A549 (cell line): ENCODE measurements around the gene PHTF2.

Source experiments
- BCL3 ChIP-seq: fragments of >200 bp; sonication (Bioruptor Twin); formaldehyde crosslinking; IDR thresholded peaks from 3 replicates; pipeline ENCODE4 v1.6.1; 2016
- CEBPB ChIP-seq, 2 experiments: fragments of >200 bp in 1 of 2; sonication (Bioruptor Twin) in 1 of 2; formaldehyde crosslinking in 1 of 2; IDR thresholded peaks; 2 replicates each; pipeline ENCODE4 v1.6.1; 2012 to 2016
- EHMT2 ChIP-seq: fragments of 200-600 bp; sonication (generic); IDR thresholded peaks from 2 replicates; pipeline ENCODE4 v1.6.1; 2016; ENCODE audit warnings: antibody characterized with exemption, low read depth, mild to moderate bottlenecking, moderate library complexity
- EP300 ChIP-seq, 2 experiments: fragments of >200 bp; sonication (Bioruptor Twin); formaldehyde crosslinking; IDR thresholded peaks; 2 replicates in 1 of 2; 3 replicates in 1 of 2; pipeline ENCODE4 v1.6.1; 2016 to 2017
- ESRRA ChIP-seq: fragments of 150-350 bp; IDR thresholded peaks from 2 replicates; pipeline ENCODE4 v1.6.1; 2014; ENCODE audit warnings: mild to moderate bottlenecking, low read length, borderline replicate concordance
- GATA3 ChIP-seq: IDR thresholded peaks from 2 replicates; pipeline ENCODE4 v1.6.1; 2012; ENCODE audit warnings: borderline replicate concordance
- JUNB ChIP-seq: fragments of >200 bp; sonication (Bioruptor Twin); formaldehyde crosslinking; IDR thresholded peaks from 2 replicates; pipeline ENCODE4 v1.6.1; 2016
- POLR2A ChIP-seq: IDR thresholded peaks from 2 replicates; pipeline ENCODE4 v1.6.1; 2012; ENCODE audit warnings: mild to moderate bottlenecking, low read length
- SREBF2 ChIP-seq: fragments of 450-650 bp; IDR thresholded peaks from 2 replicates; pipeline ENCODE4 v1.6.1; 2014; ENCODE audit warnings: mild to moderate bottlenecking, moderate library complexity
- USF2 ChIP-seq: fragments of 450-650 bp; IDR thresholded peaks from 2 replicates; pipeline ENCODE4 v1.6.1; 2014; ENCODE audit warnings: antibody characterized with exemption
- TF ChIP-seq, protein P1 (sequence below): fragments of >200 bp; sonication (Bioruptor Twin); formaldehyde crosslinking; IDR thresholded peaks from 3 replicates; pipeline ENCODE4 v1.5.1; 2016

DNA sequence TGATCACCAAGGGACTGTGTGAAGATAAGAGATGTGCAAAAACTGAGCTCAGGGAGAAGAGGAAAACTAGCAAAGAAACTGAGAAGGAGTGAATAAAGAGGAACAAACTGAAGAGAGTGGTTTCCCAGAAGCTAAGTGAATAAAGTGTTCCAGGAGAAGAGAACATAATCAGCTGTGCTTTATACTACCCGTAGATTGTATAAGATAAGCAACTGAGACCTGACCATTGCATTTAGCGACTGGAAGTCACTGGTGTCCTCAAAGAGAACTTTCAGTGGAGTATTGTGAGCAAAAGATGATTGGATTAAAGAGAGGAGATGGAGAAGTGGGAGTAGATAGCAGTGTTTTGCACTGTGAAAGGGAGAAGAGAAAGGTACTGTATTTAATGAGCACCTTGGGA lies 14.6 kb downstream of the PHTF2 start:
- TF ChIP-seq USF2 (no peak), GATA3 (no peak), BCL3 (no peak), SREBF2 (no peak), EHMT2 (no peak), CEBPB (IDR thresholded peaks at IDR 0.05) (no peak), JUNB (no peak), EP300 (IDR thresholded peaks at IDR 0.05) (no peak), ESRRA (no peak), POLR2A (no peak)
- TF ChIP-seq, protein P1, sequence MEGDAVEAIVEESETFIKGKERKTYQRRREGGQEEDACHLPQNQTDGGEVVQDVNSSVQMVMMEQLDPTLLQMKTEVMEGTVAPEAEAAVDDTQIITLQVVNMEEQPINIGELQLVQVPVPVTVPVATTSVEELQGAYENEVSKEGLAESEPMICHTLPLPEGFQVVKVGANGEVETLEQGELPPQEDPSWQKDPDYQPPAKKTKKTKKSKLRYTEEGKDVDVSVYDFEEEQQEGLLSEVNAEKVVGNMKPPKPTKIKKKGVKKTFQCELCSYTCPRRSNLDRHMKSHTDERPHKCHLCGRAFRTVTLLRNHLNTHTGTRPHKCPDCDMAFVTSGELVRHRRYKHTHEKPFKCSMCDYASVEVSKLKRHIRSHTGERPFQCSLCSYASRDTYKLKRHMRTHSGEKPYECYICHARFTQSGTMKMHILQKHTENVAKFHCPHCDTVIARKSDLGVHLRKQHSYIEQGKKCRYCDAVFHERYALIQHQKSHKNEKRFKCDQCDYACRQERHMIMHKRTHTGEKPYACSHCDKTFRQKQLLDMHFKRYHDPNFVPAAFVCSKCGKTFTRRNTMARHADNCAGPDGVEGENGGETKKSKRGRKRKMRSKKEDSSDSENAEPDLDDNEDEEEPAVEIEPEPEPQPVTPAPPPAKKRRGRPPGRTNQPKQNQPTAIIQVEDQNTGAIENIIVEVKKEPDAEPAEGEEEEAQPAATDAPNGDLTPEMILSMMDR, result no peak
